Esophagus muscularis mucosa (tissue), 3 donors: ENCODE measurements around the gene RPS6KA2.

ENCODE experiments used
- POLR2AphosphoS5 ChIP-seq, 2 donors: sonication (generic); formaldehyde crosslinking; IDR thresholded peaks; one replicate each; pipeline ENCODE4 v1.6.1; 2017; ENCODE audit warnings: antibody characterized with exemption in 2 of 2
- TF ChIP-seq, protein P1 (sequence below), 3 experiments: fragments of 200-600 bp in 2 of 3; fragments of 450-650 bp in 1 of 3; sonication (generic) in 2 of 3; IDR thresholded peaks; one replicate each; pipeline ENCODE4 v1.5.1; 2017 to 2019; ENCODE audit warnings: antibody characterized with exemption in 3 of 3, mild to moderate bottlenecking in 2 of 3, moderate library complexity in 1 of 3

DNA sequence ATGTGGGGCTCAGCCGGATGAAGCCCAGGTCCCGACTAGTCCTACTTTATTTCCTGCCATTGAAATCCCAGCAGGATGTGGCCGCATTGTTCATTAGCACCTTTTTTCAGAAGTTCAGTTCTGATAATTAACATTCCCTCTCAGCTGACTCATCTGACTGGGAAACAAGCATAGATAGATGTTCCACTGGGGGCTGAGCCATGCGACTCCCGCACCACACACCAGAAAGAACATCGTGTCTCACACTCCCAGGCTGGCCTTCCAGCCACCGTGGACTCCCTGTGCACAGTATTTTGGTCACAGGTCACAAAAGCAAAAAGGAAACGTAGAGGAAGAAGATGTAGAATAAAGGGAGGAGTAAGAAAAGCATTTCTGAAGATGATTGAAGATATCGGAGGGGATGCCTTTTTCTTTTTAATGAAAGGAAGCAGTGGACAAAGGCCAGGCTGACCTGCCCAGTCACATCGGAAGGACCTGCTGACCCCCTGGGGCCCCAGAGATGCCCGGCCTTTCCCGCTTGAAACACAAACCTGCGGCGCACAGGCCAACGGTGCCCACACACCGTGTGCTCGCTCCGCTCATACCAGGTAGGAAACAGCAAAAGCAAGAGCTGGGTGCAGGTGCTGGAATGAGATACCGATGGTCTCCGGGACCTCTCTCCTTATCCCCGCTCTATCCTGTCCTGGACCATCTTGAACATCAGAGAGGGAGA, 11.8 kb downstream of the RPS6KA2 start:
- TF ChIP-seq, protein P1, sequence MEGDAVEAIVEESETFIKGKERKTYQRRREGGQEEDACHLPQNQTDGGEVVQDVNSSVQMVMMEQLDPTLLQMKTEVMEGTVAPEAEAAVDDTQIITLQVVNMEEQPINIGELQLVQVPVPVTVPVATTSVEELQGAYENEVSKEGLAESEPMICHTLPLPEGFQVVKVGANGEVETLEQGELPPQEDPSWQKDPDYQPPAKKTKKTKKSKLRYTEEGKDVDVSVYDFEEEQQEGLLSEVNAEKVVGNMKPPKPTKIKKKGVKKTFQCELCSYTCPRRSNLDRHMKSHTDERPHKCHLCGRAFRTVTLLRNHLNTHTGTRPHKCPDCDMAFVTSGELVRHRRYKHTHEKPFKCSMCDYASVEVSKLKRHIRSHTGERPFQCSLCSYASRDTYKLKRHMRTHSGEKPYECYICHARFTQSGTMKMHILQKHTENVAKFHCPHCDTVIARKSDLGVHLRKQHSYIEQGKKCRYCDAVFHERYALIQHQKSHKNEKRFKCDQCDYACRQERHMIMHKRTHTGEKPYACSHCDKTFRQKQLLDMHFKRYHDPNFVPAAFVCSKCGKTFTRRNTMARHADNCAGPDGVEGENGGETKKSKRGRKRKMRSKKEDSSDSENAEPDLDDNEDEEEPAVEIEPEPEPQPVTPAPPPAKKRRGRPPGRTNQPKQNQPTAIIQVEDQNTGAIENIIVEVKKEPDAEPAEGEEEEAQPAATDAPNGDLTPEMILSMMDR (IDR thresholded peaks at IDR 0.05), result no peak
- TF ChIP-seq POLR2AphosphoS5 (IDR thresholded peaks at IDR 0.05), result peak; percentile 63 to 85
